Activated CD4-positive, alpha-beta T cell treated with anti-CD3 and anti-CD28 coated beads, Interleukin-2, amount 10 ng/mL, durations not matched to agents 7 days and 5 days (primary cell): Measurements from ENCODE around the gene EFR3B. TPM values are rescaled to one million over a fixed set of nuclear protein-coding genes. Genes with fewer than 3 reads are reported as not detected.

Source experiments
- CTCF ChIA-PET: fragments of 350-600 bp; sonication (Branson Sonifier 250); formaldehyde crosslinking; loops from one replicate; lab custom pipeline; 2021; ENCODE audit warnings: antibody characterized with exemption; lab: Charles Lee
- POLR2A ChIA-PET: fragments of 350-600 bp; sonication (Branson Sonifier 250); formaldehyde crosslinking; loops from one replicate; lab custom pipeline; 2021; ENCODE audit warnings: antibody characterized with exemption; lab: Charles Lee
- DNase-seq: peaks from one replicate; pipeline ENCODE4 v3.0.0-alpha.2; 2020
- H3K27ac Mint-ChIP-seq: one replicate; pipeline ENCODE4 v1.8.0; 2021; ENCODE audit warnings: mild to moderate bottlenecking, moderate library complexity, mixed read lengths
- H3K27me3 Mint-ChIP-seq: one replicate; pipeline ENCODE4 v1.8.0; 2021; ENCODE audit warnings: mixed read lengths
- H3K36me3 Mint-ChIP-seq: one replicate; pipeline ENCODE4 v1.8.0; 2021; ENCODE audit warnings: low read depth, mixed read lengths
- H3K4me1 Mint-ChIP-seq: one replicate; pipeline ENCODE4 v1.8.0; 2021; ENCODE audit warnings: mixed read lengths
- H3K4me3 Mint-ChIP-seq: one replicate; pipeline ENCODE4 v1.8.0; 2021; ENCODE audit warnings: mild to moderate bottlenecking, moderate library complexity, mixed read lengths
- H3K9me3 Mint-ChIP-seq: one replicate; pipeline ENCODE4 v1.8.0; 2021; ENCODE audit warnings: mixed read lengths
- total RNA-seq, 2 experiments: library from RNA; stranded (reverse); gene quantifications; one replicate each; pipeline ENCODE4 v1.2.3, GENCODE V29; 2021

The EFR3B gene
- total RNA-seq, 2 experiments from 2014 or later: 0.06 TPM; not detected in 1

DNA sequence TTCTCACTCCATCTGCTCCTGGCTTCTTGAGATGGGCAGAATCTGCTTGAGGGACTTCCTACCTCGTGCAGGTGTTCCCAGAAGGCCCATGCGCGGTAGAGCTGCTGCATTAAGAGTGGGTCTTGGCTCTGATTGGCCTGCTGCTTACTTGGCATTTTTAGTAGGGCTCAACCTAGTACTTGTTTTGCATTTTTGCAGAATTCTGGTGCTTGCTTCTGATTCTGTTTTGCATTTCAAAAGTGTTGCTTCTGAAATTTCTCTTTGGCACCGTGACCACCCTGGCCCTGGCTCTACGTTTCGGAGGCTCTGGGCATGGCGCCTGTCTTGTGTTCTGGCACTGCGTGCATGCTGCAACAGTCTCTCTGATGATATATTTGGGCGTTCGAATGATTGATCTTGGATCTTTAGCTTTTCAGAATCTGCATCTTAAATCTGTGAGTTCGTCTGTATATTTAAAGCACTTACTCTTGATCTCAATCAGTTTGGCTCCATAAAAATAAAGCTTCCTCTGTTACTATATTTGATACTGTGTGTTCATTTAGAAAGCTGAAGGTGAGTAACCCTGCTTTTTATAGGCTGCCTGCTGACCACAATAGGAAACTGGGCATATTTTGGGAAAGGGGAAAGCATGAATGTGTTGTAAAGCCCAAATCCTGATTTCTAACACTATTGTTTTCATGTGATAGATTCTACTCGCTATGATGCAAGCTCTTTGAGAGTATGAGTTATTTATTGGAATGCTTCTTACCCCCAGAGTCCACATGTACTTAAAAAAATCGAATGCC lies 22.2 kb downstream of the EFR3B start:
- ChIA-PET POLR2A (no interaction called here), CTCF (interaction anchor here (0.9 to 2.2 kb wide), 4 partner anchors 9 to 34 kb away, joined by 3 to 4 read pairs (median 4); no protein-coding TSS in a partner anchor)
- H3K9me3 Mint-ChIP-seq: peaks cover 5% of the 10 kb centered on the region
- no peak overlapping the region for H3K4me3 Mint-ChIP-seq
- DNase-seq: no peak
- H3K27me3 Mint-ChIP-seq: no peaks in the 10 kb centered on the region
- H3K27ac Mint-ChIP-seq: no peak overlapping the region
- no peaks in the 10 kb centered on the region for H3K4me1 Mint-ChIP-seq
- no peaks in the 10 kb centered on the region for H3K36me3 Mint-ChIP-seq

DNA sequence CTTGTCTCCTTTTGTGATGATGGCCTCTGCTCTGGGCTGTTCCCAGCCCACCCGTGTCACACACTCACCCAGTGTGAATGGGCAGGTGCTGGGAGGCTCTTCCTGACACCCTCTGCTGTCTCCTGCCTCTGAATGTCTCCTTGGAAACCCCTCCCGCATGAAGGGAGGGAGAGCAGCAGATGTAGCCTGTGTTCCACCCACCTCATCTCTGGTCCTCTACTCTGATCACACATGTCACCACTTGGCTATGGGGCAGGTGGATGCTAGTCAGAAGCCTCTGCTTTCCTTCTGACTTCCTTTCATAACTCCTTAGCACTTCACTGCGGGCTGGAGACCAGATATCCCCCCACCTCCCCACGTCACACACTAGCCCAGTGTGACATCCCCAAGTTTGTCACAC lies 23.9 kb downstream of the EFR3B start:
- Mint-ChIP-seq H3K36me3 (no peaks in the 10 kb centered on the region), H3K4me3 (no peak overlapping the region), H3K4me1 (no peaks in the 10 kb centered on the region), H3K9me3 (peaks cover 5% of the 10 kb centered on the region), H3K27me3 (no peaks in the 10 kb centered on the region), H3K27ac (no peak overlapping the region)
- CTCF ChIA-PET: interaction anchor here (1.7 kb wide), 1 partner anchor 32 kb away, joined by 4 read pairs; no protein-coding TSS in a partner anchor
- POLR2A ChIA-PET: no interaction called here
- DNase-seq: no peak

DNA sequence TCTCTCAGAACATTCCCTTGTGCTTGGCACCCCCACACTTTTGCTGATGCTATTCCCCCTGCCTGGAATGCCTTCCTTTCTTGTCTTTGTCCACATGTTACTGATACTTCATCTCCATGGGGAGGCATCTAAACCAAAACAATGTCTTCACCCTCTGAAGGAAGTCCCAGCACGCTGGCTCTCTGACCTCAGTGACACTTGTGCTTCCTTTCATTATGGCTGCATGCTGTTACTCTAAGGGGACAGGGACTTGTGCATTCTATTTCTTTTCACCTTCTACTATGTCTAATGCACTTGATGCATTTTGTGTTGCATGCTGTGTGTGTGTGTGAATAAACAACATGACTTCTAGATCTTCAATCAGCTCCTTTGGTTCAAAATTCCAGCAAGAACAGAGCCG lies 24.6 kb downstream of the EFR3B start:
- H3K4me3 Mint-ChIP-seq: no peak overlapping the region
- no peaks in the 10 kb centered on the region for H3K4me1 Mint-ChIP-seq
- no peak overlapping the region for H3K27ac Mint-ChIP-seq
- peaks cover 5% of the 10 kb centered on the region for H3K9me3 Mint-ChIP-seq
- no peaks in the 10 kb centered on the region for H3K36me3 Mint-ChIP-seq
- H3K27me3 Mint-ChIP-seq: no peaks in the 10 kb centered on the region
- DNase-seq: no peak
- POLR2A ChIA-PET: no interaction called here
- CTCF ChIA-PET: interaction anchor here (0.6 kb wide), 1 partner anchor 53 kb away, joined by 3 read pairs; no protein-coding TSS in a partner anchor

DNA sequence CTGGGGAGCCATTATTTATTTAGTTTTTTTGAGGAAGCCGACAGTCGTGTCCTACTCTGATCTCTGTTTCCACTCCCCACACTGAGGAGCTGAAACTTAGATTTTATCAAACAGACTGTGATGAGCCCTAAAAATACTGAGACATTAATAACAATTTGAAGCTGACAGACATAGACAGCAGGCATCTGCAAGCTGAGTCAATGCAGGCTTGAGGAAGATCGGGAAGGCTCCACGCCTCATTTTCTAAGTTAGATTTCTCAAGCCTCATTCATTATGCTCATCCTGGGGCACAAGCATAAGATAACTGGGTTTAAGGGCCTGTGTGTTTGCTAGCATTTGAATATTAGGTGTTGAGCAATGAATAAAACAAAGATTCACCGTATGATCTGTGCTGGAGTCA lies 26.3 kb downstream of the EFR3B start:
- ChIA-PET CTCF (interaction anchor here (0.7 kb wide), 1 partner anchor 449 kb away, joined by 3 read pairs; no protein-coding TSS in a partner anchor), POLR2A (no interaction called here)
- no peak for DNase-seq
- Mint-ChIP-seq H3K4me3 (no peak overlapping the region), H3K27me3 (no peaks in the 10 kb centered on the region), H3K27ac (no peak overlapping the region), H3K36me3 (no peaks in the 10 kb centered on the region), H3K9me3 (peaks cover 5% of the 10 kb centered on the region), H3K4me1 (no peaks in the 10 kb centered on the region)

DNA sequence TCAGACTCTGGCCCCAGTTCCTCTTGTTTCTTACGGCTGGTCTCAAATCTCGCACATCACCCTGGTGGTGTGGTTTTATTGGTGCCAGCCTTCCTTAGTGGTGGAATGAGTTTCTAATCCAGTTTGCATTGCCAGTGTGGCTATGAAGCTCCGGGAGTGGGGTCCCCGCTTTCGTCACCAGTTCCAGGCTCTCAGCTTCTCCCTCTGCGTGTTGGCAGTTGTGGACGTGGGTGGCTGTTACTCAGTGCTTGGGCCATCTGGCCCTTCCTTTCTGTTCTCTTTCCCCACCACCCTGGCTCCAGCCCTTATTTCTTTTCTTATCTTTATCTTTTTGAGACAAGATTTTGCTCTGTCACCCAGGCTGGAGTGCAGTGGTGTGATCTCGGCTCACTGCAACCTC lies 30.1 kb downstream of the EFR3B start:
- Mint-ChIP-seq H3K27ac (no peak overlapping the region), H3K4me3 (no peak overlapping the region), H3K27me3 (peaks cover 8% of the 10 kb centered on the region), H3K4me1 (no peaks in the 10 kb centered on the region), H3K9me3 (no peaks in the 10 kb centered on the region), H3K36me3 (no peaks in the 10 kb centered on the region)
- DNase-seq: no peak
- ChIA-PET CTCF (no interaction called here), POLR2A (interaction anchor here (0.6 kb wide), 1 partner anchor 12 kb away, joined by 3 read pairs; no protein-coding TSS in a partner anchor)

DNA sequence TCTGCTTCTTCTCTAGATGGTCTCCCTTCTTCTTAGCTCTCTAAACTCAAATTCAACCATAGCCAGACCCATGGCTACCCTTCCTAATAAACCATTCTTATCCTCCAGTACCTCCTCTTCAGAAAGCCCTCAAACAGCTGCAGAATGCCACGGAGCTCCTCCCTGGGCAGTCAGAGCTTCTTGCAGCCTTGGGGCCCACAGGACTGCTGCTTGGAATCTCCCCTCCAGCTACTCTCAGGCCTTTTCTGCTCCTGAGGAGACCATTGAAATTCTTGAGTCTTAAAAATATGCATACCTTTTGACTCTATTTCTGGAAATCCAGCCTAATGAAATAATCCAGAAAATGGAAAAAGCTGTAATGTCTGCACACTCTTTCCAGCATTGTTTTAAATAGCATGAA lies 30.7 kb downstream of the EFR3B start:
- Mint-ChIP-seq H3K9me3 (no peaks in the 10 kb centered on the region), H3K36me3 (no peaks in the 10 kb centered on the region), H3K4me3 (no peak overlapping the region), H3K27ac (no peak overlapping the region), H3K4me1 (no peaks in the 10 kb centered on the region), H3K27me3 (peaks cover 8% of the 10 kb centered on the region)
- ChIA-PET CTCF (interaction anchor here (1.1 kb wide), 1 partner anchor 8 kb away, joined by 3 read pairs; no protein-coding TSS in a partner anchor), POLR2A (interaction anchor here (0.6 kb wide), 1 partner anchor 11 kb away, joined by 3 read pairs; no protein-coding TSS in a partner anchor)
- no peak for DNase-seq

DNA sequence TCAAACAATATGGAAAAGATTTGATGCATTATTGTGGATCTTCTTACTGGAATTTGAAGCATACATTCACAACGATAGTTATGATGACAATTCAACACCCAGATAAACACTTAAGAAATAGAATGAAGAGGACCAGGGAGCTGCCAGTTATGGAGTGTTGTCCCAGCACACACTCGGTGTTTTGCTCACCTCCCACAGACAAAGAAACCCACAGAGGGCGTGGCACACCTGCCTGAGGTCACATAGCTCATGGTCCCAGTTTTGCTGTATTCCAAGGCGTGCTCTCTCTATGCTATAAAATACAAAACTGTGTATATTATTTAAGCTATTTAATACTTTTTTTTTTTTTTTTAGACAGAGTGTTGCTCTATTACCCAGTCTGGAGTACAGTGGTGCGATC lies 31.1 kb downstream of the EFR3B start:
- H3K4me3 Mint-ChIP-seq: no peak overlapping the region
- no peaks in the 10 kb centered on the region for H3K4me1 Mint-ChIP-seq
- H3K27ac Mint-ChIP-seq: no peak overlapping the region
- H3K9me3 Mint-ChIP-seq: no peaks in the 10 kb centered on the region
- peaks cover 11% of the 10 kb centered on the region for H3K27me3 Mint-ChIP-seq
- POLR2A ChIA-PET: no interaction called here
- no peak for DNase-seq
- no peaks in the 10 kb centered on the region for H3K36me3 Mint-ChIP-seq
- CTCF ChIA-PET: interaction anchor here (0.8 to 1.1 kb wide), 2 partner anchors 9 to 10 kb away, joined by 3 read pairs; no protein-coding TSS in a partner anchor

DNA sequence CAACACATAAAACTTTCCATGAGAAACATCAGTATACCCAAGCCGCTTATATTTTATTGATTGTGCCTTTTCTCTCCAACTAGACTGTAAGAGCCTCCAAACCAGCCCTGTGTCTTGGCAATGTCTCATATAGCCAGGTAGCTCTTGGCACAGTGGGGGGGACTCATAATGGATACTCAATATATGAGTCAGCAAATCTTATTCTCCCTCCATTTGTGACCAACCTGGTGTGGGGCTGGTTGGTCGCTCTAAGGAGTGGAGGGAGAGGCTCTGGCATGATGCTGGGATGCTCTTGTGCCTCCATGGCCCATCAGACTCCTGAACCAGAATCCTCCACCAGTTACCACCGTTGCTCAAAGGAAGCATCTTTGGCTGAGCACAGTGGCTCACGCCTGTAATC lies 32.0 kb downstream of the EFR3B start:
- Mint-ChIP-seq H3K36me3 (no peaks in the 10 kb centered on the region), H3K27ac (no peak overlapping the region), H3K4me1 (no peaks in the 10 kb centered on the region), H3K9me3 (no peaks in the 10 kb centered on the region), H3K27me3 (peaks cover 18% of the 10 kb centered on the region), H3K4me3 (no peak overlapping the region)
- no peak for DNase-seq
- ChIA-PET POLR2A (no interaction called here), CTCF (interaction anchor here (0.7 to 0.8 kb wide), 2 partner anchors 9 to 989 kb away, joined by 3 read pairs; partner anchors contain the start of gene TP53I3)

DNA sequence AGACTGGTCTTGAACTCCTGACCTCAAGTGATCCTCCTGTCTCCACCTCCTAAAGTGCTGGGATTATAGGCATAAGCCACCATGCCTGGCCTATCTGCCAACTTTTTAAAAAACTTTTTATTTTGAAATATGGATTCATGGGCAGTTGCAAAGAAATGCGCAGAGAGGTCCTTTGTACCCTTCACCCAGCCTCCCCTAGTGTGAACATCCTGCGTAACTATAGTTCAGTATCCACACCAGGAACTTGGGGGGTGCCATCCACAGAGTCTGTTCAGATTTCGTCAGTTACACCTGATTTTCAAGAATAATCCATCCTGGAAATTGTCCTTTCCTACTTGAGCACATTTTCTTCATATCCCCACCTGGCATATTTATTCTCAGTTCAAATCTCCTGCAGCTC lies 33.0 kb downstream of the EFR3B start:
- H3K27me3 Mint-ChIP-seq: peaks cover 23% of the 10 kb centered on the region
- H3K27ac Mint-ChIP-seq: no peak overlapping the region
- no peaks in the 10 kb centered on the region for H3K9me3 Mint-ChIP-seq
- H3K4me3 Mint-ChIP-seq: no peak overlapping the region
- no peaks in the 10 kb centered on the region for H3K4me1 Mint-ChIP-seq
- ChIA-PET CTCF (no interaction called here), POLR2A (no interaction called here)
- no peaks in the 10 kb centered on the region for H3K36me3 Mint-ChIP-seq
- no peak for DNase-seq

DNA sequence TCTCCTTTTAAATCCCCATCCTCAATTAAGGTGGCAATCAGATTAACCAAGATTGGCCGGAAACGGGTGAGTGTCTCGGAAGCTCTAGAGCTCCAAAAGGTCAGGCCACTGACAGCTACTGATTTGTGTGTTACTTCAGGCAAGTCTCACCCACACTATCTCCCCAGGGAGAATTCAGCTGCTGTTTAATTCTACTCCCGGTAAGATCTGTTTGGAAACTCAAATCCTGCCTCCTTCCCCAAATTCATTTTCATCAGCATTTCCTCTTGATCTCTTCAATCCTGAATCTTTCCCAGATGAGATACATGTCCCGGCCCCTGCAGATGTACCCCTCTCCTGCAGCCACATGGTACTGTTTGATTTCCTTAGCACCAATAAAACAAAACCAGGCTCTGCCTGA lies 34.9 kb downstream of the EFR3B start:
- Mint-ChIP-seq H3K36me3 (no peaks in the 10 kb centered on the region), H3K9me3 (no peaks in the 10 kb centered on the region), H3K4me3 (no peak overlapping the region), H3K4me1 (no peaks in the 10 kb centered on the region), H3K27me3 (peaks cover 28% of the 10 kb centered on the region), H3K27ac (no peak overlapping the region)
- ChIA-PET CTCF (no interaction called here), POLR2A (no interaction called here)
- no peak for DNase-seq

DNA sequence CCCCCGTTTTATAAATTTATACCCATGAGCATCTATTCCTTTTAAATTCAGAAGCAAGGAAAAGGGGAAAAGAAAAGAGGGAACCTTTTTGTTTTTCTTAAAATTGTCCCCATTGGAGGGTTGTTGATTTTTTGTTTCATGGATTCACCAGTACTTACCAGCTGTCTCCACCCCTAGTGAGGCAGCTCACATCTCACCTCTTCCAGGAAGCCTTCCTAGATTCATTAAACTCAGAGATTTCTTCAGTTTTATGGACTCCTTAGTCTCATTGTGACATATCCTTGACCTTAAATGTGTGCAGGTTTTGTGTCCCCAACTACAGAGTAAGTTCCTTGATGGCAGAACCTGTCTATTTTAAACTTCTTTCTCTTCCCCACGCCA lies 35.9 kb downstream of the EFR3B start:
- Mint-ChIP-seq H3K9me3 (no peaks in the 10 kb centered on the region), H3K27me3 (peaks cover 32% of the 10 kb centered on the region), H3K27ac (no peak overlapping the region), H3K4me3 (no peak overlapping the region), H3K36me3 (no peaks in the 10 kb centered on the region), H3K4me1 (no peaks in the 10 kb centered on the region)
- ChIA-PET POLR2A (no interaction called here), CTCF (no interaction called here)
- no peak for DNase-seq

DNA sequence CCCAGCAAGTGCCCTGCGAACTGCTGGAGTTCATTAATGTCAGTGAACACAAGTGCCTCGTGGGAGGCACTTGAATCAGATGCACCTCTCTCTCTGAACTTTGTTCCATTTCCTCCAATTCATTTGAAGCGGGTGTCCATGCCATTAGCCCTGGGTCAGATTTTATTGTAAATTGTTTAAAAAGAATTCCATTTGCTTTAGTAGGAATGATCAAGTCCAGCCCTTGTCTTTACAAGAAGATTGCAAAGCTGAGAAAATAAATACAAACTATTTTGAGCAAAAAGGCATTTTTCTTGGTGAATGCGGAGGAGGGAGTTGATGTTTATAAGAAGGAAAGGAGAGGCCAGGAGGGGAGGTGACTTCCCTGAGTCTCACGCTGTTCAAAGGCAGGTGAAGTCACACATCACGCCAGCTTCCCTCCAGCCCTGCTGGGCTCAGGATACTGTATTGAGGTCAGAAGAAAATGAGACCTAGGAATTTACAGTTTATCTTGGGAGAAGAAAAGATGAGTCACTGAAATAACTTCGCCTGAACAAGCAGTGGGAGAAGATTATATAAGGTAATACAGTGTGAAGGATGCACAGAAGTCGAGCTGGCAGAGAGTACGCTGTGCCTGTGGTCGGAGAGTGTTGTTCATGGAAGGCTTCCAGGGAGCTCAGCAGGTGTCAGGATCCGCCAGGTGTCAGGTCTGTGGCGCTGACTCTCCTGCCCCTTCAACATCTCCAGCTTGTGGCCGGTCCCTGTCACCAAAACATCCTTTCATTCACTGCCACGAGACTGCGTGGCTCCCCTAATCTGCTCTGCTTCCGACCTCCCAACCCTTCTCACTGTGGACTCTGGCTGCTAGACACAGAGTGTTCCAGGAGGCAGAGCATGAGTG lies 36.5 kb downstream of the EFR3B start:
- H3K4me3 Mint-ChIP-seq: no peak overlapping the region
- H3K27ac Mint-ChIP-seq: no peak overlapping the region
- H3K4me1 Mint-ChIP-seq: no peaks in the 10 kb centered on the region
- DNase-seq: no peak
- CTCF ChIA-PET: no interaction called here
- peaks cover 32% of the 10 kb centered on the region for H3K27me3 Mint-ChIP-seq
- H3K9me3 Mint-ChIP-seq: no peaks in the 10 kb centered on the region
- POLR2A ChIA-PET: no interaction called here
- no peaks in the 10 kb centered on the region for H3K36me3 Mint-ChIP-seq
